ENCODE data around the gene SRRT.

DNA sequence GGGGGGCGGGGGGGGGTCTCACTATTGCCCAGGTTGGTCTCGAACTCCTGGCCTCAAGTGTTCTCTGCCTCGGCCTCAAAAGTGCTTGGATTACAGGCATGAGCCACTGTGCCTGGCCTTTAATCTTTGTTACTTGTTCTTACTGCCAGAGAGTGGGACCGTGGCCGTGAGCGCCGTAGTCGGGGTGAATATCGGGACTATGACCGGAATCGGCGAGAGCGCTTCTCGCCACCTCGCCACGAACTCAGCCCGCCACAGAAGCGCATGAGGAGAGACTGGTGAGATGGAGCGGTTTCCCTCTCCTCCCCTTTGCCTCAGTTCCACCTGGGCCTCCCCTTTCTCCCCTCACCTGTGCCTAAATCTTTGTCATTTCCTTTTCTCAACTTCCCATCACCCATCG lies 6.2 kb downstream of the SRRT start:
- TF ChIP-seq, protein P1, sequence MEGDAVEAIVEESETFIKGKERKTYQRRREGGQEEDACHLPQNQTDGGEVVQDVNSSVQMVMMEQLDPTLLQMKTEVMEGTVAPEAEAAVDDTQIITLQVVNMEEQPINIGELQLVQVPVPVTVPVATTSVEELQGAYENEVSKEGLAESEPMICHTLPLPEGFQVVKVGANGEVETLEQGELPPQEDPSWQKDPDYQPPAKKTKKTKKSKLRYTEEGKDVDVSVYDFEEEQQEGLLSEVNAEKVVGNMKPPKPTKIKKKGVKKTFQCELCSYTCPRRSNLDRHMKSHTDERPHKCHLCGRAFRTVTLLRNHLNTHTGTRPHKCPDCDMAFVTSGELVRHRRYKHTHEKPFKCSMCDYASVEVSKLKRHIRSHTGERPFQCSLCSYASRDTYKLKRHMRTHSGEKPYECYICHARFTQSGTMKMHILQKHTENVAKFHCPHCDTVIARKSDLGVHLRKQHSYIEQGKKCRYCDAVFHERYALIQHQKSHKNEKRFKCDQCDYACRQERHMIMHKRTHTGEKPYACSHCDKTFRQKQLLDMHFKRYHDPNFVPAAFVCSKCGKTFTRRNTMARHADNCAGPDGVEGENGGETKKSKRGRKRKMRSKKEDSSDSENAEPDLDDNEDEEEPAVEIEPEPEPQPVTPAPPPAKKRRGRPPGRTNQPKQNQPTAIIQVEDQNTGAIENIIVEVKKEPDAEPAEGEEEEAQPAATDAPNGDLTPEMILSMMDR (IDR thresholded peaks at IDR 0.05): no peak
- TF ChIP-seq EP300 (IDR thresholded peaks at IDR 0.05) (no peak), POLR2A (IDR thresholded peaks at IDR 0.05) (no peak)

Measured in sigmoid colon (tissue), 4 donors.